ENCODE data around the gene ADAMTS3.

ADAMTS3 gene

GRCh38 chr4:72255269-72255668 is 313.8 kb downstream of the ADAMTS3 start:
- DNase-seq: no peak
- in situ Hi-C loops (cut with MboI; ENCODE audit: low pct_unique_long_range_greater_than_20kb, low sequenced_read_pairs): no loop called here

GRCh38 chr4:72243641-72244040 is 325.4 kb downstream of the ADAMTS3 start:
- in situ Hi-C loops (cut with MboI; ENCODE audit: low pct_unique_long_range_greater_than_20kb, low sequenced_read_pairs): no loop called here
- DNase-seq: peak; percentile 47

GRCh38 chr4:72239487-72240116 is 329.4 kb downstream of the ADAMTS3 start:
- DNase-seq: no peak
- in situ Hi-C loops (cut with MboI; ENCODE audit: low pct_unique_long_range_greater_than_20kb, low sequenced_read_pairs): no loop called here
